HepG2 (cell line): Measurements from ENCODE around the gene CDK3. TPM values are rescaled to one million over a fixed set of nuclear protein-coding genes. Genes with fewer than 3 reads are reported as not detected.

Experiments
- ARHGAP35 ChIP-seq: sonication (generic); formaldehyde crosslinking; IDR thresholded peaks from 2 replicates; pipeline ENCODE4 v1.9.0; 2022; ENCODE audit warnings: mild to moderate bottlenecking, inconsistent platforms, moderate library complexity, missing genetic modification reagents, borderline replicate concordance
- CREM ChIP-seq, 2 experiments: sonication (generic) in 1 of 2; formaldehyde crosslinking in 1 of 2; IDR thresholded peaks; 2 replicates each; pipeline versions ENCODE4 v1.4.0 to v1.6.1; 2016 to 2020; ENCODE audit warnings: antibody characterized with exemption in 1 of 2, mild to moderate bottlenecking in 1 of 2, missing genetic modification reagents in 1 of 2
- EHMT2 ChIP-seq: fragments of 200-600 bp; sonication (generic); IDR thresholded peaks from 2 replicates; pipeline ENCODE4 v1.7.0; 2017; ENCODE audit warnings: antibody characterized with exemption, low read depth, low read length, borderline replicate concordance
- FOXP1 ChIP-seq, 2 experiments: fragments of 450-650 bp in 1 of 2; IDR thresholded peaks; 2 replicates each; pipeline ENCODE4 v1.6.1; 2017 to 2018; ENCODE audit warnings: antibody characterized with exemption in 1 of 2
- HOXA5 ChIP-seq: sonication (generic); formaldehyde crosslinking; IDR thresholded peaks from 2 replicates; pipeline ENCODE4 v1.4.0; 2020; ENCODE audit warnings: missing genetic modification reagents
- KMT2B ChIP-seq: IDR thresholded peaks from 2 replicates; pipeline ENCODE4 v1.6.1; 2016; ENCODE audit warnings: missing genetic modification reagents, missing compliant biosample characterization
- NFRKB ChIP-seq: fragments of 450-650 bp; IDR thresholded peaks from 2 replicates; pipeline ENCODE4 v1.6.1; 2017
- NFYC ChIP-seq: IDR thresholded peaks from 2 replicates; pipeline ENCODE4 v1.6.1; 2016; ENCODE audit warnings: missing genetic modification reagents, missing compliant biosample characterization
- SALL1 ChIP-seq: sonication (generic); formaldehyde crosslinking; IDR thresholded peaks from 2 replicates; pipeline ENCODE4 v1.8.0; 2022; ENCODE audit warnings: mild to moderate bottlenecking, missing genetic modification reagents
- ZNF12 ChIP-seq: sonication (generic); formaldehyde crosslinking; IDR thresholded peaks from 2 replicates; pipeline ENCODE4 v1.5.0; 2020; ENCODE audit warnings: missing genetic modification reagents
- ZNF383 ChIP-seq: sonication (generic); formaldehyde crosslinking; IDR thresholded peaks from 2 replicates; pipeline ENCODE4 v1.4.0; 2020; ENCODE audit warnings: missing genetic modification reagents, mild to moderate bottlenecking, borderline replicate concordance
- ZNF607 ChIP-seq: sonication (generic); formaldehyde crosslinking; IDR thresholded peaks from 2 replicates; pipeline ENCODE4 v1.5.1; 2020; ENCODE audit warnings: missing genetic modification reagents, mild to moderate bottlenecking, borderline replicate concordance
- ZNF781 ChIP-seq: sonication (generic); formaldehyde crosslinking; IDR thresholded peaks from 2 replicates; pipeline ENCODE4 v1.5.1; 2020; ENCODE audit warnings: borderline replicate concordance, mild to moderate bottlenecking, missing genetic modification reagents; ENCODE audit errors: not compliant biosample characterization
- ZNF83 ChIP-seq: sonication (generic); formaldehyde crosslinking; IDR thresholded peaks from 2 replicates; pipeline ENCODE4 v1.4.0; 2020; ENCODE audit warnings: missing genetic modification reagents, mild to moderate bottlenecking, borderline replicate concordance
- polyA plus RNA-seq, 8 experiments: library from polyadenylated mRNA; depleted of rRNA in 3 of 8; stranded (reverse) in 7 of 8; unstranded in 1 of 8; fragments of >200 nt; fragmentation: Illumina TruSeq in 4 of 8; extraction: Trizol in 4 of 8; gene quantifications; 2 replicates each; pipeline versions ENCODE4 v1.2.1 to v1.2.3, GENCODE V29; 2011 to 2016; ENCODE audit warnings: low read depth in 4 of 8, missing spikeins in 1 of 8, mixed read lengths in 1 of 8; ENCODE audit not compliant: insufficient read depth in 1 of 8
- total RNA-seq, 5 experiments: library from RNA; depleted of rRNA; stranded (reverse); fragments of >200 nt; fragmentation: Illumina TruSeq; extraction: Trizol; gene quantifications; 2 replicates each; pipeline ENCODE4 v1.2.3, GENCODE V29; 2016; ENCODE audit warnings: low read depth in 1 of 5
- TF ChIP-seq, protein P1 (sequence below): IDR thresholded peaks from 2 replicates; pipeline ENCODE4 v1.6.1; 2016; ENCODE audit warnings: missing compliant biosample characterization, missing genetic modification reagents, borderline replicate concordance
- TF ChIP-seq, protein P2 (sequence below): fragments of 450-650 bp; IDR thresholded peaks from 2 replicates; pipeline ENCODE4 v1.6.1; 2017
- TF ChIP-seq, protein P3 (sequence below): sonication (generic); formaldehyde crosslinking; conservative IDR thresholded peaks from 2 replicates; pipeline ENCODE4 v1.8.1; 2023; ENCODE audit warnings: missing genetic modification reagents
- TF ChIP-seq, protein P4 (sequence below): sonication (generic); formaldehyde crosslinking; IDR thresholded peaks from 2 replicates; pipeline ENCODE4 v1.8.1; 2023; ENCODE audit warnings: missing genetic modification reagents, mild to moderate bottlenecking, borderline replicate concordance

Gene CDK3
- total and polyA plus RNA-seq, 2 of the 13 experiments (the other 11 are each of a cell fraction or from before 2014, with no cell fraction given), result 5.8 to 11.4 TPM

DNA sequence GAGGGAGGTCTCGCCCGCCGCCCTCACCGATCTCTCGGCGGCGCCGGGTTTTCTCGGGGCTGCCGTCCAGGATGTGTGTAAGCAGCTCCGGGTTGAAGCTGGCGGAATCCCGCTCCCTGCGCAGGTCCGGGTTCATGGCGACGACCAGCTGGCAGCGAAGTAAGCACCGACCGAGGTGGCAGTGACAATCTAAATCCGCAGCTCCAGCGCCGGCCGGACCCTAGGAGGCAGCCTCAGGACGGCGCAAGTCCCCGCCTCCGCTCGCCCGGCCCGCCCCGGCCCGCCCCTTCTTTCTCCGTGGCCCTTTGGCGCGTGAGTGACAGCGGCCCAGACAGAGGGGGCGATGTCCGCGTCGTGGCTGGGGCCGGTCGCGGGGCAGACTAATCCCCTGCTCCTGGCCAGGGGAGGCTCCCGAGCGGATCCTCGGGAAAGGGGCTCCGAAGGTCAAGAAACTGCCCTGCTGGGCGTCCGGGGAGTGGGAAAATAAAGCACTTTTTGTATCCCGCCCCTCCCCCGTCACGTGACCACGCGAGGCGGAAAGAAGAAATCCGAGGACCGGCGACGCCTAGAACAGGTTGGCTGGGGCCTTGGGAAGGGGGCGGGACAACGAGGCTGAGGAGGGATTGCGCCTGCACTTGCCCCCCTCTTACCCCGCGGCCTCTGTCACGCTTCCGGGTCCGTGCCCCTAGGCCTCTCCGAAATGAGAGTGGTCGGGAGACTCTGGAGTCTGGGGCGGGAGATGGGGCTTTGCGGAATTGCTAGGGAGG, 21.5 kb upstream of the CDK3 start, which contains the start of the genes ACOX1 and TEN1 (continued):
- TF ChIP-seq CREM (IDR thresholded peaks at IDR 0.05), result peak; percentile 76
- no peak for TF ChIP-seq CREM (CRISPR knock-in tag; IDR thresholded peaks at IDR 0.05)
- TF ChIP-seq, protein P1, sequence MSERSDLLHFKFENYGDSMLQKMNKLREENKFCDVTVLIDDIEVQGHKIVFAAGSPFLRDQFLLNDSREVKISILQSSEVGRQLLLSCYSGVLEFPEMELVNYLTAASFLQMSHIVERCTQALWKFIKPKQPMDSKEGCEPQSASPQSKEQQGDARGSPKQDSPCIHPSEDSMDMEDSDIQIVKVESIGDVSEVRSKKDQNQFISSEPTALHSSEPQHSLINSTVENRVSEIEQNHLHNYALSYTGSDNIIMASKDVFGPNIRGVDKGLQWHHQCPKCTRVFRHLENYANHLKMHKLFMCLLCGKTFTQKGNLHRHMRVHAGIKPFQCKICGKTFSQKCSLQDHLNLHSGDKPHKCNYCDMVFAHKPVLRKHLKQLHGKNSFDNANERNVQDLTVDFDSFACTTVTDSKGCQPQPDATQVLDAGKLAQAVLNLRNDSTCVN, result peak; percentile 88; the same call in 1 of the 2 replicates
- peak; percentile 91; the same call in 1 of the 2 replicates for TF ChIP-seq ZNF383
- TF ChIP-seq ZNF12 (CRISPR knock-in tag), result peak; percentile 47
- no peak; the same call in 1 of the 2 replicates for TF ChIP-seq ZNF607
- TF ChIP-seq, protein P2, sequence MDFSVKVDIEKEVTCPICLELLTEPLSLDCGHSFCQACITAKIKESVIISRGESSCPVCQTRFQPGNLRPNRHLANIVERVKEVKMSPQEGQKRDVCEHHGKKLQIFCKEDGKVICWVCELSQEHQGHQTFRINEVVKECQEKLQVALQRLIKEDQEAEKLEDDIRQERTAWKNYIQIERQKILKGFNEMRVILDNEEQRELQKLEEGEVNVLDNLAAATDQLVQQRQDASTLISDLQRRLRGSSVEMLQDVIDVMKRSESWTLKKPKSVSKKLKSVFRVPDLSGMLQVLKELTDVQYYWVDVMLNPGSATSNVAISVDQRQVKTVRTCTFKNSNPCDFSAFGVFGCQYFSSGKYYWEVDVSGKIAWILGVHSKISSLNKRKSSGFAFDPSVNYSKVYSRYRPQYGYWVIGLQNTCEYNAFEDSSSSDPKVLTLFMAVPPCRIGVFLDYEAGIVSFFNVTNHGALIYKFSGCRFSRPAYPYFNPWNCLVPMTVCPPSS, result no peak
- TF ChIP-seq, protein P3, sequence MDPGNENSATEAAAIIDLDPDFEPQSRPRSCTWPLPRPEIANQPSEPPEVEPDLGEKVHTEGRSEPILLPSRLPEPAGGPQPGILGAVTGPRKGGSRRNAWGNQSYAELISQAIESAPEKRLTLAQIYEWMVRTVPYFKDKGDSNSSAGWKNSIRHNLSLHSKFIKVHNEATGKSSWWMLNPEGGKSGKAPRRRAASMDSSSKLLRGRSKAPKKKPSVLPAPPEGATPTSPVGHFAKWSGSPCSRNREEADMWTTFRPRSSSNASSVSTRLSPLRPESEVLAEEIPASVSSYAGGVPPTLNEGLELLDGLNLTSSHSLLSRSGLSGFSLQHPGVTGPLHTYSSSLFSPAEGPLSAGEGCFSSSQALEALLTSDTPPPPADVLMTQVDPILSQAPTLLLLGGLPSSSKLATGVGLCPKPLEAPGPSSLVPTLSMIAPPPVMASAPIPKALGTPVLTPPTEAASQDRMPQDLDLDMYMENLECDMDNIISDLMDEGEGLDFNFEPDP (CRISPR knock-in tag), result no peak
- TF ChIP-seq ZNF781 (CRISPR knock-in tag), result no peak
- peak; percentile 73 for TF ChIP-seq NFYC
- TF ChIP-seq ZNF83, result no peak
- TF ChIP-seq ARHGAP35 (CRISPR knock-in tag), result peak; percentile 65; the same call in 1 of the 2 replicates
- TF ChIP-seq KMT2B (CRISPR knock-in tag), result peak; percentile 82
- TF ChIP-seq, protein P4, sequence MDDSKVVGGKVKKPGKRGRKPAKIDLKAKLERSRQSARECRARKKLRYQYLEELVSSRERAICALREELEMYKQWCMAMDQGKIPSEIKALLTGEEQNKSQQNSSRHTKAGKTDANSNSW (CRISPR knock-in tag), result peak; percentile 19; the same call in 1 of the 2 replicates
- no peak for TF ChIP-seq NFRKB
- TF ChIP-seq HOXA5, result 0 out of 2 replicates have a peak, but pooled peaks have one; percentile 77
- TF ChIP-seq EHMT2, result no peak
- TF ChIP-seq FOXP1 (IDR thresholded peaks at IDR 0.05), result no peak
- TF ChIP-seq FOXP1 (CRISPR knock-in tag; IDR thresholded peaks at IDR 0.05), result peak; percentile 44
- TF ChIP-seq SALL1 (CRISPR knock-in tag), result peak; percentile 93
